ENCODE measurements around the gene AUTS2.
A peak's percentile ranks its signal among the peaks of the same experiment; 100 is the strongest.

Gene AUTS2

GRCh38 chr7:69744026-69744425, 145.8 kb downstream of the AUTS2 start:
- TF ChIP-seq EZH2 (IDR thresholded peaks at IDR 0.05; ENCODE audit: borderline replicate concordance, low read length) = no peak
- no peak for TF ChIP-seq CTCF (IDR thresholded peaks at IDR 0.05; ENCODE audit: low read length)
- H3K27ac ChIP-seq (ENCODE audit: low read depth, low read length, poor library complexity, severe bottlenecking) = no peak overlapping the region
- H3F3A ChIP-seq (ENCODE audit: insufficient read depth, low read length) = no peaks in the 10 kb centered on the region
- H3K9ac ChIP-seq (ENCODE audit: low read length) = no peak overlapping the region
- H3K4me3 ChIP-seq (ENCODE audit: low read depth, low read length, poor library complexity, severe bottlenecking) = no peak overlapping the region
- H3K9me2 ChIP-seq (ENCODE audit: low read depth, low read length) = no peaks in the 10 kb centered on the region
- H3K36me3 ChIP-seq (ENCODE audit: insufficient read depth, low read length) = peaks cover 9% of the 10 kb centered on the region; the same call in 1 of the 2 replicates
- peaks cover 98% of the 10 kb centered on the region for H3K79me2 ChIP-seq (ENCODE audit: insufficient read depth, low read length)
- peaks cover 55% of the 10 kb centered on the region for H3K4me1 ChIP-seq (ENCODE audit: insufficient read depth, low read length, severe bottlenecking)
- no peak overlapping the region for H3K4me2 ChIP-seq (ENCODE audit: low read length)
- no peaks in the 10 kb centered on the region for H3K27me3 ChIP-seq (ENCODE audit: insufficient read depth, low read length)
- no peak overlapping the region for H2AFZ ChIP-seq (ENCODE audit: low read length)
- peaks cover 5% of the 10 kb centered on the region; the same call in 1 of the 2 replicates for H4K20me1 ChIP-seq (ENCODE audit: insufficient read depth, low read length)
- H3K9me3 ChIP-seq (ENCODE audit: low read length) = no peaks in the 10 kb centered on the region

GRCh38 chr7:69746383-69746782, 148.1 kb downstream of the AUTS2 start:
- H3K9ac ChIP-seq (ENCODE audit: low read length) = no peak overlapping the region
- peaks cover 60% of the 10 kb centered on the region for H3K4me1 ChIP-seq (ENCODE audit: insufficient read depth, low read length, severe bottlenecking)
- TF ChIP-seq EZH2 (IDR thresholded peaks at IDR 0.05; ENCODE audit: borderline replicate concordance, low read length) (no peak), CTCF (IDR thresholded peaks at IDR 0.05; ENCODE audit: low read length) (no peak)
- H3K4me3 ChIP-seq (ENCODE audit: low read depth, low read length, poor library complexity, severe bottlenecking) = no peak overlapping the region
- peak overlapping the region; percentile 44 for H3K27ac ChIP-seq (ENCODE audit: low read depth, low read length, poor library complexity, severe bottlenecking)
- peaks cover 99% of the 10 kb centered on the region for H3K79me2 ChIP-seq (ENCODE audit: insufficient read depth, low read length)
- peak overlapping the region; percentile 27; the same call in 1 of the 2 replicates for H3K4me2 ChIP-seq (ENCODE audit: low read length)
- peaks cover 9% of the 10 kb centered on the region; the same call in 1 of the 2 replicates for H3K36me3 ChIP-seq (ENCODE audit: insufficient read depth, low read length)
- H3K9me2 ChIP-seq (ENCODE audit: low read depth, low read length) = no peaks in the 10 kb centered on the region
- H3K9me3 ChIP-seq (ENCODE audit: low read length) = no peaks in the 10 kb centered on the region
- H4K20me1 ChIP-seq (ENCODE audit: insufficient read depth, low read length) = no peaks in the 10 kb centered on the region
- no peak overlapping the region for H2AFZ ChIP-seq (ENCODE audit: low read length)
- H3K27me3 ChIP-seq (ENCODE audit: insufficient read depth, low read length) = no peaks in the 10 kb centered on the region
- no peaks in the 10 kb centered on the region for H3F3A ChIP-seq (ENCODE audit: insufficient read depth, low read length)

GRCh38 chr7:69747144-69747543, 148.9 kb downstream of the AUTS2 start:
- H3K9me3 ChIP-seq (ENCODE audit: low read length) = no peaks in the 10 kb centered on the region
- H3K4me3 ChIP-seq (ENCODE audit: low read depth, low read length, poor library complexity, severe bottlenecking) = no peak overlapping the region
- no peaks in the 10 kb centered on the region for H3K27me3 ChIP-seq (ENCODE audit: insufficient read depth, low read length)
- no peaks in the 10 kb centered on the region for H4K20me1 ChIP-seq (ENCODE audit: insufficient read depth, low read length)
- H3K36me3 ChIP-seq (ENCODE audit: insufficient read depth, low read length) = peaks cover 9% of the 10 kb centered on the region; the same call in 1 of the 2 replicates
- peaks cover 67% of the 10 kb centered on the region for H3K4me1 ChIP-seq (ENCODE audit: insufficient read depth, low read length, severe bottlenecking)
- H3K4me2 ChIP-seq (ENCODE audit: low read length) = peak overlapping the region; percentile 27; the same call in 1 of the 2 replicates
- no peaks in the 10 kb centered on the region for H3F3A ChIP-seq (ENCODE audit: insufficient read depth, low read length)
- H3K27ac ChIP-seq (ENCODE audit: low read depth, low read length, poor library complexity, severe bottlenecking) = peak overlapping the region; percentile 44
- no peak overlapping the region for H2AFZ ChIP-seq (ENCODE audit: low read length)
- H3K79me2 ChIP-seq (ENCODE audit: insufficient read depth, low read length) = peaks cover 99% of the 10 kb centered on the region
- no peak overlapping the region; the same call in 1 of the 2 replicates for H3K9ac ChIP-seq (ENCODE audit: low read length)
- H3K9me2 ChIP-seq (ENCODE audit: low read depth, low read length) = no peaks in the 10 kb centered on the region
- TF ChIP-seq EZH2 (IDR thresholded peaks at IDR 0.05; ENCODE audit: borderline replicate concordance, low read length) (no peak), CTCF (IDR thresholded peaks at IDR 0.05; ENCODE audit: low read length) (no peak)

Measured in OCI-LY1 (cell line).